ENCODE measurements around the gene PRDM13.

The PRDM13 gene

DNA sequence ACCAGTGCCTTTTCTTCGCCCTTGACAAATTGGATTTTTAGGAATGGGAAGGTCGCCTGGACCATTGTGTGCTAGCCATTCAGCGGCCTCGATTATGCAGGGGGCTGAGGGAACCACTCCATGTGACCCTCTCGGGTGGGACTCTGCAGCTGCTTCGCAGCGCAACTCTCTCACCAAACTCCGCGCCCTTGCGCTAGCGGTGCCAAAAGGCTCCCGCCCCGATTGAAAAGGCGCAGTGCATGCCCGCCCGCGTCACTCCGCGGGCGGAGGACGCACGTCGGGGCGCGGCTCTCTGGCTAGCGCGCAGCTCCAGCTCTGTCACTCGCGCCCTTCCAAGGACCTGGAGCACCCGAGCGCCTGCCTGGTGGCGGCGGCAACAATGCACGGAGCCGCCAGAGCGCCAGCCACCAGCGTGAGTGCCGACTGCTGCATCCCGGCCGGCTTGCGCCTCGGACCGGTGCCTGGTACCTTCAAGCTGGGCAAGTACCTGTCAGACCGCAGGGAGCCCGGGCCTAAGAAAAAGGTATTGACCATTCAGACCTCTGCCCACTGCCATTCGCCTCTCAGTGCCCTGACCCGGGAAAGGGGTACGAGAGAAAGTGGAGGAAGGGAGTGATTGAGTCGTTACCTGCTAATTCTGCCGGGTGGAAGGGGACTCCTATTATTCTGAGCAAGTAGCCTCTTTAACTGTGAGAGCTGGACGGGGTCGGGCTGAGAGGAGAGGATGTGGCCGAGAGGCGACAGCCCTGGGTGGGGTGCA lies at the start of gene PRDM13:
TSS of gene PRDM13 (plus strand) at position 178 of the 760 bp plus-strand sequence. CDS start at position 380, 202 bp downstream.
- TF ChIP-seq, protein P1, sequence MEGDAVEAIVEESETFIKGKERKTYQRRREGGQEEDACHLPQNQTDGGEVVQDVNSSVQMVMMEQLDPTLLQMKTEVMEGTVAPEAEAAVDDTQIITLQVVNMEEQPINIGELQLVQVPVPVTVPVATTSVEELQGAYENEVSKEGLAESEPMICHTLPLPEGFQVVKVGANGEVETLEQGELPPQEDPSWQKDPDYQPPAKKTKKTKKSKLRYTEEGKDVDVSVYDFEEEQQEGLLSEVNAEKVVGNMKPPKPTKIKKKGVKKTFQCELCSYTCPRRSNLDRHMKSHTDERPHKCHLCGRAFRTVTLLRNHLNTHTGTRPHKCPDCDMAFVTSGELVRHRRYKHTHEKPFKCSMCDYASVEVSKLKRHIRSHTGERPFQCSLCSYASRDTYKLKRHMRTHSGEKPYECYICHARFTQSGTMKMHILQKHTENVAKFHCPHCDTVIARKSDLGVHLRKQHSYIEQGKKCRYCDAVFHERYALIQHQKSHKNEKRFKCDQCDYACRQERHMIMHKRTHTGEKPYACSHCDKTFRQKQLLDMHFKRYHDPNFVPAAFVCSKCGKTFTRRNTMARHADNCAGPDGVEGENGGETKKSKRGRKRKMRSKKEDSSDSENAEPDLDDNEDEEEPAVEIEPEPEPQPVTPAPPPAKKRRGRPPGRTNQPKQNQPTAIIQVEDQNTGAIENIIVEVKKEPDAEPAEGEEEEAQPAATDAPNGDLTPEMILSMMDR (IDR thresholded peaks at IDR 0.05; ENCODE audit: insufficient read depth, low read length, missing control alignments) = no peak
- DNase-seq (ENCODE audit: low read depth, low spot score) = no peak
- ChIA-PET POLR2A (no interaction called here), CTCF (interaction anchor here (1.0 kb wide), 1 partner anchor 140 kb away, joined by 3 read pairs; no protein-coding TSS in a partner anchor)
- H3K4me3 ChIP-seq (ENCODE audit: low read depth, low read length) = no peak within 1 kb of the TSS

DNA sequence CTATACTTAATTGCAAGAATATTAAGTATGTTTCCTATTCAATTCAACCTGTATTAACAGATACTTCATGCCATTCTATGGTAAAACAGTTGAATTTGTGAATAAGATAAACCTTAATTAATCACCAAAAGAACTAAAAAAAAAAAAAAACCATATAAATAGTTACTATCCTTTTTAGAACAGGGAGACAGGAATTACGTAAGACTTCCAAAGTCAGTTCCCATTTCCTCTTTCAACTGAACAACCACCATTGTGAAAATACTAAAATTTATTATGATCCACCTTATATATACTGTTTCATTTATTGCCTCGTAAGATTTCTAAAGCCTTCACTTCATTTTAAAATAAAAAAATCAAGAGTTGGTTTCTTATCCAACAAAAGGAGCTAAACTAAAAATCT lies 47.6 kb upstream of the PRDM13 start:
- TF ChIP-seq, protein P1 (IDR thresholded peaks at IDR 0.05; ENCODE audit: insufficient read depth, low read length, missing control alignments) = no peak
- DNase-seq (ENCODE audit: low read depth, low spot score) = no peak
- no peak overlapping the region for H3K4me3 ChIP-seq (ENCODE audit: low read depth, low read length)
- CTCF ChIA-PET = no interaction called here
- POLR2A ChIA-PET = no interaction called here

DNA sequence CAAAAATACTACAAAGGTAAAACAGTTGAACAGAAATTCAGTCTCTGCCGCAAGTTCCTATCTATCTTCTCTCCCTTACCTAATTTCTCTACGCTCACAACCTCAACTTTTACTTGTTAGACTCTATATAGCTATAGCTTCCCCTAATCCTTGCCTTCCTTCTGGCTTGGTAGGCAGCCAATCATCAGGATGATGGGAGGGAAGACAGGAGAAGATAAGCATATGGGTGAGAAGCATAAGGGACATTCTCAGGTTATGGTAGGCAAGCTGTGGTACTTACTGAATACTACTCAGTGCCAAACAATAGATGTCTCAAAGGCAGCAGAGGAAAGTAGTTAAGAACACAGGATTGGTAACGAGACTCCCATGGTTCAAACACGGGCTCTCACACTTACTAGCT lies 46.0 kb upstream of the PRDM13 start:
- no peak overlapping the region for H3K4me3 ChIP-seq (ENCODE audit: low read depth, low read length)
- ChIA-PET CTCF (no interaction called here), POLR2A (no interaction called here)
- DNase-seq (ENCODE audit: low read depth, low spot score) = no peak
- TF ChIP-seq, protein P1 (IDR thresholded peaks at IDR 0.05; ENCODE audit: insufficient read depth, low read length, missing control alignments) = no peak

DNA sequence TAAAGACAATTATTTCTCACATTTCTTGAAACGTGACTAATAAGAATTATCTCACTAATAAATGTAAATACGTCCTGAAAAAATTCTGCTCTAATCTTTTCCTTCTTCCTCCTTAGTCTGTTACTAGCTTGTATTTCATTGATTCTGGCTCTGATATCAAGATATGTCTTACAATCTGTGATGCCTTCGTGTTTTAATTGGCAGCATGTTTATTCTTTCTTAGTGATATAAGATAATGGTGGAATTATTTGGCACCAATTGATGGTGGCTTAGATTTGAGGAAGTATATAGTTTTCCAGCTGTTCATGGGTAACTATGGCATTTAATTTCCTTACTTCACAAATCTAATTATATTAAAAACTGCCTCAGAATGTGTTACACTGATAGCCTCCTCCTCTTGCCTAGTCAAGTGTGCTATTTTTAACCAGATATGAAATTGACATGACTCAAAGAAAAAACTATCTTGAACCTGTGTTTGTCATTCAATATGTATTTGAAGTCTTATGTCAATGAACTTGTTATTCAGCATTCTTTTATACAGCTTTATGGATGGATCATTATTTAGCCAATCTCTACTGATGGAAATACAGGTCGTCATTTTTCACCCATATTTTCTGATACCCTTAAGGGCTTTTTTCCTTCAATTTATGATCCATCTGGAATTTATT lies 43.4 kb upstream of the PRDM13 start:
- TF ChIP-seq, protein P1 (IDR thresholded peaks at IDR 0.05; ENCODE audit: insufficient read depth, low read length, missing control alignments) = no peak
- ChIA-PET POLR2A (no interaction called here), CTCF (no interaction called here)
- DNase-seq (ENCODE audit: low read depth, low spot score) = no peak
- no peak overlapping the region for H3K4me3 ChIP-seq (ENCODE audit: low read depth, low read length)

DNA sequence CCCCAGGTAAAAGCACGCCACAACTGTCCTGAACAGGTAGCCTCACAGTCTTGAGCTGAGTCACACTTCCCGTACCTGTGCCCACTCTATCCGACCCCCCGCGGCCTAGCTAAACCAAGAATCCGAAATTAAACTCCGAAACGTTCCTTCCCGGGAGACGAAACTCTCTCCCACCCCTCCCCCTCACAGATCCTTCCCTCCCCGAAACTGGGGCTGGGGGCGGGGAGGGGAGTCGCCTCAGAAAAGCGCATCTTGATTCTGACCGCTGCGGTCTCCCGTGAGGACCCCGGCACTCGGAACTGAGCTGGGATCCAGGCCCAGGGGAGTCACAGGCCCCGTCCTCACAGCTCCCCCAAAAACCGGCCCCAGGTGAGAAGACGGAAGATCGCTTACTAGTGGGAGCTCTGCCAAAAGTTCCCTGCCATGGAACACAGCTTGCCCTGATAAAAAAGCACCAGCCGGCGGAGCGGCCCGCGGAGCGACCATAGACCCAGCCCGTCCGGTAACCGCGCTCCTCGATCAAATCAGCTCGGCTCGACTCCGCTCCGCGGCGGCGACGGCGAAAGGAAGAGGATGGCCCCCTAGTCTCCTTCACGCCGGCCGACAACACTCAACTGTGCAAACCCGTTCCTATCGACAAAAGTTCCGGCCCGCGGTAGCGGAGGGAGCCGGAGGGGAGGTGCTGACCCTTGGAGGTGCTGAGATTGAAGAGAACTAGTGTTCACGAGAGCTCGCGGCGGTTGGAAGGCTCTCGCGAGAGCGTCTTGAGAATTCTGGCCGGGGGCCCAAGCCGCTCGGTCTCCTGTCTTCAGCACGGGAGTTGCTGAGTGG lies 38.3 kb upstream of the PRDM13 start, which contains the start of gene CCNC:
TSS of gene CCNC (minus strand) at position 558 of the 831 bp plus-strand sequence. CDS start at position 425, 133 bp downstream.
- H3K4me3 ChIP-seq (ENCODE audit: low read depth, low read length) = peak within 1 kb of the TSS; percentile 91
- peak; percentile 81 for DNase-seq (ENCODE audit: low read depth, low spot score)
- ChIA-PET POLR2A (interaction anchor here (0.5 to 1.3 kb wide), 9 partner anchors 13 to 175 kb away, joined by 3 to 6 read pairs (median 4); partner anchors contain the start of gene COQ3), CTCF (interaction anchor here (1.7 to 2.1 kb wide), 2 partner anchors 48 to 54 kb away, joined by 3 to 9 read pairs; partner anchors contain the start of gene USP45)
- TF ChIP-seq, protein P1 (IDR thresholded peaks at IDR 0.05; ENCODE audit: insufficient read depth, low read length, missing control alignments) = no peak
